NT2/D1 (cell line): Measurements from ENCODE around the gene NTN1.
A peak's percentile ranks its signal among the peaks of the same experiment; 100 is the strongest.

Source experiments
- DNase-seq: peaks from one replicate; pipeline ENCODE4 v3.0.0-alpha.2; 2011; ENCODE audit warnings: low read depth, low spot score
- H3K27me3 ChIP-seq: 2 replicates; pipeline ENCODE4 v1.6.0; 2011; ENCODE audit warnings: mild to moderate bottlenecking; ENCODE audit not compliant: insufficient read length, insufficient read depth
- H3K36me3 ChIP-seq: 2 replicates; pipeline ENCODE4 v1.6.1; 2011; ENCODE audit warnings: mild to moderate bottlenecking, low read length, mixed read lengths; ENCODE audit not compliant: insufficient read depth, insufficient read length
- H3K4me1 ChIP-seq: 2 replicates; pipeline ENCODE4 v1.5.1; 2011; ENCODE audit not compliant: insufficient read depth, insufficient read length
- H3K4me3 ChIP-seq: 2 replicates; pipeline ENCODE4 v1.5.1; 2011; ENCODE audit warnings: low read depth; ENCODE audit not compliant: insufficient read length
- H3K9ac ChIP-seq: 2 replicates; pipeline ENCODE4 v1.6.0; 2011; ENCODE audit warnings: low read depth; ENCODE audit not compliant: insufficient read length
- H3K9me3 ChIP-seq: 2 replicates; pipeline ENCODE4 v1.5.1; 2011; ENCODE audit warnings: mild to moderate bottlenecking, low read length; ENCODE audit not compliant: insufficient read depth
- SUZ12 ChIP-seq: IDR thresholded peaks from 2 replicates; pipeline ENCODE4 v1.6.1; 2011; ENCODE audit not compliant: insufficient read length, insufficient read depth; ENCODE audit errors: extremely low read depth
- YY1 ChIP-seq: IDR thresholded peaks from 2 replicates; pipeline ENCODE4 v1.6.1; 2011; ENCODE audit not compliant: insufficient read length, insufficient read depth
- ZNF274 ChIP-seq: IDR thresholded peaks from 2 replicates; pipeline ENCODE4 v1.6.1; 2011; ENCODE audit warnings: mild to moderate bottlenecking, low read depth, low read length

Gene NTN1

GRCh38 chr17:9237661-9238301 lies 216.5 kb downstream of the NTN1 start:
- H3K27me3 ChIP-seq, result peaks cover 8% of the 10 kb centered on the region
- H3K4me3 ChIP-seq, result no peak overlapping the region
- H3K9me3 ChIP-seq, result no peaks in the 10 kb centered on the region
- no peak overlapping the region for H3K9ac ChIP-seq
- H3K36me3 ChIP-seq, result no peaks in the 10 kb centered on the region
- H3K4me1 ChIP-seq, result peaks cover 22% of the 10 kb centered on the region
- DNase-seq, result no peak
- TF ChIP-seq SUZ12 (no peak), YY1 (no peak), ZNF274 (no peak)

- no peaks in the 10 kb centered on the region for H3K36me3 ChIP-seq
- H3K9ac ChIP-seq, result peak overlapping the region; percentile 74
- H3K4me3 ChIP-seq, result no peak overlapping the region
- peaks cover 8% of the 10 kb centered on the region for H3K27me3 ChIP-seq
- DNase-seq, result no peak
- H3K9me3 ChIP-seq, result no peaks in the 10 kb centered on the region
- H3K4me1 ChIP-seq, result peaks cover 27% of the 10 kb centered on the region
- TF ChIP-seq ZNF274 (no peak), SUZ12 (no peak), YY1 (no peak)
Observed at GRCh38 chr17:9238340-9239245, 217.3 kb downstream of the NTN1 start.

GRCh38 chr17:9239246-9239792 lies 218.0 kb downstream of the NTN1 start:
- no peak for TF ChIP-seq YY1
- peaks cover 31% of the 10 kb centered on the region for H3K4me1 ChIP-seq
- no peak for DNase-seq
- H3K9me3 ChIP-seq, result no peaks in the 10 kb centered on the region
- peak overlapping the region; percentile 74 for H3K9ac ChIP-seq
- peaks cover 8% of the 10 kb centered on the region for H3K27me3 ChIP-seq
- peak overlapping the region; percentile 37 for H3K4me3 ChIP-seq
- H3K36me3 ChIP-seq, result no peaks in the 10 kb centered on the region

GRCh38 chr17:9239793-9240658 lies 218.7 kb downstream of the NTN1 start:
- TF ChIP-seq YY1, result no peak
- no peak for TF ChIP-seq SUZ12
- TF ChIP-seq ZNF274, result no peak
- Histone ChIP-seq H3K4me1 (peaks cover 31% of the 10 kb centered on the region), H3K27me3 (peaks cover 8% of the 10 kb centered on the region), H3K4me3 (peak overlapping the region; percentile 39), H3K9ac (peak overlapping the region; percentile 74), H3K9me3 (no peaks in the 10 kb centered on the region), H3K36me3 (no peaks in the 10 kb centered on the region)
- no peak for DNase-seq

GRCh38 chr17:9240659-9241370 lies 219.5 kb downstream of the NTN1 start:
- TF ChIP-seq SUZ12, result no peak
- TF ChIP-seq ZNF274, result no peak
- no peak for TF ChIP-seq YY1
- H3K9ac ChIP-seq, result peak overlapping the region; percentile 56
- H3K36me3 ChIP-seq, result no peaks in the 10 kb centered on the region
- H3K9me3 ChIP-seq, result no peaks in the 10 kb centered on the region
- DNase-seq, result no peak
- peak overlapping the region; percentile 39 for H3K4me3 ChIP-seq
- H3K4me1 ChIP-seq, result peaks cover 31% of the 10 kb centered on the region
- H3K27me3 ChIP-seq, result peaks cover 8% of the 10 kb centered on the region

- peaks cover 31% of the 10 kb centered on the region for H3K4me1 ChIP-seq
- no peak overlapping the region for H3K9ac ChIP-seq
- no peaks in the 10 kb centered on the region for H3K36me3 ChIP-seq
- DNase-seq, result no peak
- TF ChIP-seq ZNF274, result no peak
- TF ChIP-seq YY1, result no peak
- TF ChIP-seq SUZ12, result no peak
- H3K4me3 ChIP-seq, result no peak overlapping the region
- no peaks in the 10 kb centered on the region for H3K9me3 ChIP-seq
- H3K27me3 ChIP-seq, result peaks cover 8% of the 10 kb centered on the region
Observed at GRCh38 chr17:9241371-9241712, 220.0 kb downstream of the NTN1 start.
